Embryonic facial prominence (tissue), 1 donor: ENCODE results near the gene RAB11A.

Experiments
- DNase-seq: peaks from one replicate; pipeline ENCODE4 v3.0.0-alpha.2; 2016; ENCODE audit errors: extremely low spot score

Gene RAB11A

GRCh38 chr15:65939901-65940617 is 70.8 kb downstream of the RAB11A start:
- DNase-seq = no peak

GRCh38 chr15:65940618-65940909 is 71.3 kb downstream of the RAB11A start:
- no peak for DNase-seq
